Measurements from ENCODE around the gene PEAK3. TPM values are rescaled to one million over a fixed set of nuclear protein-coding genes. Genes with fewer than 3 reads are reported as not detected.

Gene PEAK3
- total and polyA plus RNA-seq, 9 of the 15 experiments (the other 6 are each of a cell fraction or from before 2014, with no cell fraction given), result 0.07 to 0.40 TPM; not detected in 7

- peak; percentile 76; the same call in 1 of the 2 replicates for TF ChIP-seq PHTF2 (CRISPR knock-in tag; IDR thresholded peaks at IDR 0.05)
- TF ChIP-seq NFE2 (IDR thresholded peaks at IDR 0.05; ENCODE audit: low read depth), result no peak
- TF ChIP-seq ETV6 (IDR thresholded peaks at IDR 0.05; ENCODE audit: borderline replicate concordance in 1 of 2, low read depth in 2 of 2, low read length in 1 of 2), result peak in 1 of 2 experiments; percentile 39; a peak in 2 of 4 replicates
- no peak for TF ChIP-seq ETV6 (CRISPR knock-in tag; IDR thresholded peaks at IDR 0.05; ENCODE audit: borderline replicate concordance)
- TF ChIP-seq GTF2E2 (tag; IDR thresholded peaks at IDR 0.05), result no peak
- 0 out of 2 replicates have a peak, but pooled peaks have one; percentile 27 for TF ChIP-seq GTF2F1 (IDR thresholded peaks at IDR 0.05; ENCODE audit: low read depth, low read length)
- no peak for TF ChIP-seq ZBTB49 (CRISPR knock-in tag; IDR thresholded peaks at IDR 0.05; ENCODE audit: borderline replicate concordance)
- TF ChIP-seq ZNF551 (CRISPR knock-in tag; IDR thresholded peaks at IDR 0.05), result no peak
- no peak for TF ChIP-seq TSHZ1 (CRISPR knock-in tag; IDR thresholded peaks at IDR 0.05)
- no peak; the same call in 1 of the 2 replicates for TF ChIP-seq ZNF197 (CRISPR knock-in tag; IDR thresholded peaks at IDR 0.05; ENCODE audit: low read depth)
- no peak for TF ChIP-seq ZNF133 (CRISPR knock-in tag; IDR thresholded peaks at IDR 0.05)
- TF ChIP-seq CBFB (CRISPR knock-in tag; IDR thresholded peaks at IDR 0.05), result no peak
- no peak for TF ChIP-seq ZFP30 (CRISPR knock-in tag; IDR thresholded peaks at IDR 0.05; ENCODE audit: borderline replicate concordance)
- TF ChIP-seq E2F5 (CRISPR knock-in tag; IDR thresholded peaks at IDR 0.05), result no peak
- TF ChIP-seq ZZZ3 (IDR thresholded peaks at IDR 0.05), result no peak
- peak; percentile 51; the same call in 1 of the 2 replicates for TF ChIP-seq EP400 (IDR thresholded peaks at IDR 0.05)
- no peak for TF ChIP-seq BMI1 (IDR thresholded peaks at IDR 0.05; ENCODE audit: low read length)
- TF ChIP-seq THRAP3 (IDR thresholded peaks at IDR 0.05; ENCODE audit: borderline replicate concordance), result no peak
- 0 out of 2 replicates have a peak, but pooled peaks have one; percentile 33 for TF ChIP-seq SMARCA5 (IDR thresholded peaks at IDR 0.05)
- TF ChIP-seq SMAD4 (CRISPR knock-in tag; conservative IDR thresholded peaks at IDR 0.05), result peak; percentile 94
Observed at GRCh38 chr19:2273356-2274184, 8.4 kb downstream of the PEAK3 start (continued).
